NOMO-1 (cell line): Measurements from ENCODE around the gene EFCAB12.

Experiments
- DNase-seq, 2 experiments: peaks; one replicate each; lab custom pipeline; 2025; ENCODE audit not compliant: unreplicated experiment in 2 of 2; lab: John Stamatoyannopoulos, UW

The EFCAB12 gene

GRCh38 chr3:129428376-129429079 is at the start of gene EFCAB12:
Gene EFCAB12, minus strand, starts transcription at chr3:129428636. Its CDS starts 148 bp downstream, at chr3:129428488.
- no peak for DNase-seq

- DNase-seq = no peak
These were observed 48.1 kb upstream of the EFCAB12 start for GRCh38 chr3:129476586-129476985.

GRCh38 chr3:129475863-129476262 is 47.4 kb upstream of the EFCAB12 start:
- DNase-seq = no peak

- no peak for DNase-seq
These were observed 46.8 kb upstream of the EFCAB12 start for GRCh38 chr3:129474984-129475804.

- no peak for DNase-seq
These were observed 45.3 kb upstream of the EFCAB12 start for GRCh38 chr3:129473769-129474152.

- no peak for DNase-seq
These were observed 44.8 kb upstream of the EFCAB12 start for GRCh38 chr3:129473067-129473768.

GRCh38 chr3:129470861-129471260 is 42.4 kb upstream of the EFCAB12 start:
- no peak for DNase-seq

GRCh38 chr3:129469026-129469425 is 40.6 kb upstream of the EFCAB12 start:
- DNase-seq = no peak

GRCh38 chr3:129467932-129468331 is 39.5 kb upstream of the EFCAB12 start:
- DNase-seq = no peak

GRCh38 chr3:129463716-129464115 is 35.3 kb upstream of the EFCAB12 start:
- no peak for DNase-seq

GRCh38 chr3:129463094-129463493 is 34.7 kb upstream of the EFCAB12 start:
- no peak for DNase-seq

- DNase-seq = no peak
These were observed 34.0 kb upstream of the EFCAB12 start for GRCh38 chr3:129462361-129462968.

- no peak for DNase-seq
These were observed 33.2 kb upstream of the EFCAB12 start for GRCh38 chr3:129461461-129462146.

GRCh38 chr3:129461022-129461421 is 32.6 kb upstream of the EFCAB12 start:
- no peak for DNase-seq

- no peak for DNase-seq
These were observed 32.1 kb upstream of the EFCAB12 start for GRCh38 chr3:129460572-129460971.

GRCh38 chr3:129460155-129460554 is 31.7 kb upstream of the EFCAB12 start:
- no peak for DNase-seq

GRCh38 chr3:129453732-129454131 is 25.3 kb upstream of the EFCAB12 start:
- DNase-seq = no peak

GRCh38 chr3:129449279-129450115 is 21.1 kb upstream of the EFCAB12 start:
- no peak for DNase-seq

GRCh38 chr3:129448186-129448895 is 19.9 kb upstream of the EFCAB12 start:
- no peak for DNase-seq
